ENCODE measurements around the gene USP6NL.
"Not testable (repeated sequence)": the region's sequence is repeated elsewhere in the genome, so short reads cannot be mapped to it uniquely, and the experiment has no call there.

USP6NL gene

DNA sequence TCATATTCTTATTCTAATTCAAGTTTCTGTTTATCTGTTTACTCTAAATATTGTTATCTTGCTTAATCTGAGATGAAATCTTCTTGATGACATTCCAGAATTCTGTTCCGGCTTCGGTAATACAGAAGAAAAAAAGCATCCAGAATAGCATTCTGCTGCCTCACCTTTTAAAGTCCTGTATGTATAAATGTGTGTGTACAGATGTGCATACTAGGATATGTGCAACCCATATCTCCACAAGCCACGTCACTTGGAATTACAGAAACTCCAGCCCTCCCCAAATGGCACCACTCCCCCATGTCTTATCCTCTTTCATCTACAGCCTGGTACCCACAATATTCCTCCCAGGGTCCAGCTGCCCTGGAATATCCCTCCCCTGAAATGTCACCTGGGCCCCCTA, 27.9 kb upstream of the USP6NL start:
- H3K36me3 ChIP-seq (ENCODE audit: control insufficient read depth, insufficient read depth, low read length): no peaks in the 10 kb centered on the region
- no peak overlapping the region for H3K27ac ChIP-seq (ENCODE audit: low read depth, low read length, severe bottlenecking)
- no peak overlapping the region for H3K4me3 ChIP-seq (ENCODE audit: extremely low read depth, insufficient read depth, low read length, poor library complexity, severe bottlenecking)
- no peaks in the 10 kb centered on the region for H3K9me3 ChIP-seq (ENCODE audit: control insufficient read depth, low read length)
- no peaks in the 10 kb centered on the region for H3K4me1 ChIP-seq (ENCODE audit: control insufficient read depth, insufficient read depth, low read length, poor library complexity, severe bottlenecking)
- WGBS, 2 experiments (ENCODE audit: insufficient coverage in 2 of 2): 100% methylated on average over 1 of the region's 3 CpGs; no CpG with 5 or more reads in 1 of the 2 experiments

DNA sequence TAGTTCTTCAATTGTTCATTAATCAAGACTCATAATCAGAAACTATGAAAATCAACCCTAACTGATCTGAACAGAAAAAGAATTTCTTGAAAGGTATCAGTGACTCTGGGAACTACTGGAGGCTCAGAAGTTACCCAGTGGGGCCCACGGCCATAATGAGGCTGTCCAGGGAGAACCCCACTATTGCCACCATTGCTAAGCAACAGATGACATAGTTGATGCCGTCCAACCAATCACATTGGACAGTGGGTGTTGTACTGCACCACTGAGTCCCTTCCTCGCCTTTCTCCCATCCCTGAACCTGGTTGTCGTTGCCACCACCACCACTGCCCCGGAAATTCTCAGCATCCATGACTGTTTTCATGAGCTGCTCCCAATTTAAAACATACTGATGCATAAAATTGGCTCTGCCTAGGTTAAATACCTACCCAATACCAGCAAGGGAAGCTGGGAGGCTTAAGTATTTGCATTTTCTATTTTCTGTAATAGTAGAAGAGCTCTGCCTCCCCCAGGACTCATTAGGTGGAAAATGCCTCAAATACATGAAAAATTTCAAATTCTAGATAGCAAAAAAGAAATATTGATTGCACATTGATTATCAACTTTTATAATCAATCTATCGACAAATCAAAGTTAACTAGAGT, 26.7 kb upstream of the USP6NL start:
- no peak overlapping the region for H3K27ac ChIP-seq (ENCODE audit: low read depth, low read length, severe bottlenecking)
- WGBS, 2 experiments (ENCODE audit: insufficient coverage in 2 of 2): 80 to 85% methylated on average over 5 of the region's 6 CpGs
- H3K9me3 ChIP-seq (ENCODE audit: control insufficient read depth, low read length): no peaks in the 10 kb centered on the region
- H3K4me1 ChIP-seq (ENCODE audit: control insufficient read depth, insufficient read depth, low read length, poor library complexity, severe bottlenecking): no peaks in the 10 kb centered on the region
- no peak overlapping the region for H3K4me3 ChIP-seq (ENCODE audit: extremely low read depth, insufficient read depth, low read length, poor library complexity, severe bottlenecking)
- H3K36me3 ChIP-seq (ENCODE audit: control insufficient read depth, insufficient read depth, low read length): no peaks in the 10 kb centered on the region

DNA sequence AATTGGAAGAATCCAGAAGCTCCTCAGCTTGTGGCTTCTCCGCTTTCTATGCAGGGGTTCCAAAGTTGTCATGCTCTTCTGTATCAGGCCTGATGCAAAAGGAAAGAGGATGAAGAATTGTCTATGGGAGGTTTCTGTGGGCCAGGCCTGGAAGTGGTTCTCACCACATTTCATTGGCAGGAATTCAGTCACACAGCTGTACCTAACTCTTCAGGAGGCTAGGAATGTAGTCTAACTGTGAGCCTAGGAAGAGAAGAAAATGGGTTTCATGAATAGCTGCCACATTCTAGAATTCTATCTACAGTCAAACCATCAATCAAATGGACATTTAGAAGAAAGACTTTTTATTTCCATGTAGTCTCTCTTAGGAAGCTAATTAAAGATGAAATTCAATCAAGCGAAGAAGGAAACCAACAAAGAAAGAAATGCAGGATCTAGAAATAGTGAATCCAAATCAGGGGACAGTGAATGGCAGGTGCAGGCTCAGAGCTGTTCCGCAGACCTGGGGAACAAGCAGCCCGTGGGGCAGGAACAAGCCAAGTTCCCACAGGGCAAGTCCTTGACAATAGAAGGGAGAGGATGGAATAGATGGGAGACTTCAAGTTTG, 25.4 kb upstream of the USP6NL start:
- 80 to 82% methylated on average over 4 of the region's 4 CpGs for WGBS, 2 experiments (ENCODE audit: insufficient coverage in 2 of 2)
- no peaks in the 10 kb centered on the region for H3K36me3 ChIP-seq (ENCODE audit: control insufficient read depth, insufficient read depth, low read length)
- no peak overlapping the region for H3K27ac ChIP-seq (ENCODE audit: low read depth, low read length, severe bottlenecking)
- H3K9me3 ChIP-seq (ENCODE audit: control insufficient read depth, low read length): no peaks in the 10 kb centered on the region
- H3K4me1 ChIP-seq (ENCODE audit: control insufficient read depth, insufficient read depth, low read length, poor library complexity, severe bottlenecking): no peaks in the 10 kb centered on the region
- no peak overlapping the region for H3K4me3 ChIP-seq (ENCODE audit: extremely low read depth, insufficient read depth, low read length, poor library complexity, severe bottlenecking)

DNA sequence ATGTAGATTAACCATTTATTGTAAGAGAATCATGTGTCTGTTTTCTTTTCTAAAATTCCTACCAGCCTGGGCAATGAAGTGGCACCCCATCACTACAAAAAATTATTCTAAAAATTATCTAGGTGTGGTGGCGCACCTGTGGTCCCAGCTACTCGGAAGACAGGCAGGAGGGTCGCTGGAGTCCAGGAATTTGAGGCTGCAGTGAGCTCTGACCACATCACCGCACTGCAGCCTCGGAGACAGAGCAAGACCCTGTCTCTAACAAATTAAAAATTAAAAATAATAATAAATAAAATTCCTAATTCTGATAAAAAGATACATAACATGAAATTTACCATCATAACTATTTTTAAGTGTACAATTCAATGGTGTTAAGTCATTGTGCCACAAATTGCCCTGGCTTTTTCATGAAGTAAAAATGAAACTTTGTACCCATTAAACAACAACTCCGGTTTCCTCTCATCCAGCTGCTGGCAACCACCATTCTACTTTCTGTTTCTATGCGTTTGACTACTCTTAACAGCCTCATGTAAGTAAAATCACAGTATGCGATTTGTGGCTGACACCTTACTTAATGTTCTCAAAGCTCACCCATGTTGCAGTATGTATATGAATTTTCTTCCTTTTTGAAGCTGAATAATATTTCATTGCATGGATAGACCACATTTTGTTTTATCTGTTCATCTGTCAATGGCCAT, 20.6 kb upstream of the USP6NL start:
- 88 to 93% methylated on average over 3 to 4 of the region's 8 CpGs for WGBS, 2 experiments (ENCODE audit: insufficient coverage in 2 of 2)
- Histone ChIP-seq H3K27ac (ENCODE audit: low read depth, low read length, severe bottlenecking) (no peak overlapping the region), H3K9me3 (ENCODE audit: control insufficient read depth, low read length) (no peaks in the 10 kb centered on the region), H3K36me3 (ENCODE audit: control insufficient read depth, insufficient read depth, low read length) (no peaks in the 10 kb centered on the region), H3K4me3 (ENCODE audit: extremely low read depth, insufficient read depth, low read length, poor library complexity, severe bottlenecking) (no peak overlapping the region), H3K4me1 (ENCODE audit: control insufficient read depth, insufficient read depth, low read length, poor library complexity, severe bottlenecking) (no peaks in the 10 kb centered on the region)

DNA sequence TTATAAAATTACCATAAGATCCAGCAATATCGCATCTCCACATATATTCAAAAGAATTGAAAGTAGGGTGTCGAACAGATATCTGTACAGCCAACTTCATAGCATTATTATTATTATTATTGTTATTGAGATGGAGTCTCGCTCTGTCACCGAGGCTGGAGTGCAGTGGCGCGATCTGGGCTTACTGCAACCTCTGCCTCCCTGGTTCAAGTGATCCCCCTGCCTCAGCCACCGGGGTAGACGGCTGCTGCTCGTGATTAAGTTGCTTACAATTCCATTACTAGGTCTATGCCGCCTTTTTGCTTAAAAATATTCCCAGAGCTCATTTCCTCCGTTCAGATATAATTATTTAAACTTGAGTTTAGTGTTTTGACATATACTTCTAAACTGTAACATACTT, 19.8 kb upstream of the USP6NL start:
- Histone ChIP-seq H3K4me3 (ENCODE audit: extremely low read depth, insufficient read depth, low read length, poor library complexity, severe bottlenecking) (no peak overlapping the region), H3K4me1 (ENCODE audit: control insufficient read depth, insufficient read depth, low read length, poor library complexity, severe bottlenecking) (no peaks in the 10 kb centered on the region), H3K36me3 (ENCODE audit: control insufficient read depth, insufficient read depth, low read length) (no peaks in the 10 kb centered on the region), H3K27ac (ENCODE audit: low read depth, low read length, severe bottlenecking) (no peak overlapping the region), H3K9me3 (ENCODE audit: control insufficient read depth, low read length) (no peaks in the 10 kb centered on the region)
- WGBS, 2 experiments (ENCODE audit: insufficient coverage in 2 of 2): 92 to 96% methylated on average over 4 to 5 of the region's 11 CpGs

DNA sequence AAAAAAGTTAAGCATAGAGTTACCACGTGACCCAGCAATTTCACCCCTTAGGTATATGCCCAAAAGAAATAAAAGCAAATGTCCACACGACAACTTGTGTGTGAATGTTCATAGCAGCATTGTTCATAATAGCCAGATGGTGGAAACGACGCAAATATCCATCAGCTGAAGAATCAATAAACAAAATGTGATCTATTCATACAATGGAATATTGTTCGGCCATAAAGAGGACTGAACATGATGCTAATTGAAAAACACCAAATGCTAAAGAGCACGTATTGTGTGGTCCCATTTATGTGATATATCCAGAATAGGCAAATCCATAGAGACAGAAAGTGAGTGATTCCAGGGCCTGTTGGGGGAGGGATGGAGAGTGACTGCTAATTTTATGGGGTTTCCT, 18.3 kb upstream of the USP6NL start:
- 95 to 97% methylated on average over 3 to 5 of the region's 6 CpGs for WGBS, 2 experiments (ENCODE audit: insufficient coverage in 2 of 2)
- Histone ChIP-seq H3K36me3 (ENCODE audit: control insufficient read depth, insufficient read depth, low read length) (no peaks in the 10 kb centered on the region), H3K27ac (ENCODE audit: low read depth, low read length, severe bottlenecking) (no peak overlapping the region), H3K9me3 (ENCODE audit: control insufficient read depth, low read length) (no peaks in the 10 kb centered on the region), H3K4me1 (ENCODE audit: control insufficient read depth, insufficient read depth, low read length, poor library complexity, severe bottlenecking) (no peaks in the 10 kb centered on the region), H3K4me3 (ENCODE audit: extremely low read depth, insufficient read depth, low read length, poor library complexity, severe bottlenecking) (no peak overlapping the region)

DNA sequence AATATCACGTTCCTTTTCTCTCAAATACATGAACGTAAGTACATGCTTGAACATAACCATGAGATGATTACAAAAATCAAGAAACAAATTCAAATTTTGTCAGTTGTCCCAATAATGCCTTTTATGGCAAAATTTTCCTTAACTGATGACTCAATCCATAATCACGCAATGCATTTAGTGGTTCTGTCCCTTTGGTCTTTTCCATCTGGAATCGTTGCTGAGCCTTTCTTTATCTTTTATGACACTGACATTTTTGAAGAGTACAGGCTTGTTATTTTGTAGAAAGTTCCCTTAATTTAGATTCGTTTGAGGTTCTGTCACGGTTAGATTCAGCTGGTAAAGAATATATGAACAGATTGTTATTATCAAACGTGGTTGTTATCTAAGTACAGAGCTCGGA, 16.5 kb upstream of the USP6NL start:
- not testable (repeated sequence) for H3K4me1 ChIP-seq (ENCODE audit: control insufficient read depth, insufficient read depth, low read length, poor library complexity, severe bottlenecking)
- WGBS, 2 experiments (ENCODE audit: insufficient coverage in 2 of 2): 84 to 90% methylated on average over 4 of the region's 8 CpGs

DNA sequence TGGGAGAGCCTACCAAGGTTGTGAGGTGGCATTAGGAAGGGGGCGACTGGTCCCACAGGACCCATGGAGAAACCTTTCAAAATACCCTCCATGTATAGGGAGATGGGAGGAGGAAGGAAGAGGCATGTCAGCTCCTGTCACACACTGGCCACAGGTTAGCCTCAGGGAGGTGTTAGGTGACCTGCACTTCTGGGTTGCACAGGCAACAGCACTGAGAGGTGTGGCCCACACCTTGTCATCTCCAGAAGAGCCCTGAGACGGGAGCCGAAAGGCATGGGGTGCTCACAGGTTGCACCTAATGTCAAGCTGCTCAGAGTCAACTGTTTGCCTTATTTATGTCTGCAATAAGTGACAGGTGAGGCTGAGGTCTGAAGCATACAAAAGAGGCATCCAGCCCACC, 14.6 kb upstream of the USP6NL start:
- H3K4me1 ChIP-seq (ENCODE audit: control insufficient read depth, insufficient read depth, low read length, poor library complexity, severe bottlenecking): no peaks in the 10 kb centered on the region
- H3K27ac ChIP-seq (ENCODE audit: low read depth, low read length, severe bottlenecking): no peak overlapping the region
- no peak overlapping the region for H3K4me3 ChIP-seq (ENCODE audit: extremely low read depth, insufficient read depth, low read length, poor library complexity, severe bottlenecking)
- 87 to 91% methylated on average over 2 of the region's 3 CpGs for WGBS, 2 experiments (ENCODE audit: insufficient coverage in 2 of 2)
- no peaks in the 10 kb centered on the region for H3K9me3 ChIP-seq (ENCODE audit: control insufficient read depth, low read length)
- H3K36me3 ChIP-seq (ENCODE audit: control insufficient read depth, insufficient read depth, low read length): no peaks in the 10 kb centered on the region

More for the DNA sequence above, 16.5 kb upstream of the USP6NL start:
- H3K4me3 ChIP-seq (ENCODE audit: extremely low read depth, insufficient read depth, low read length, poor library complexity, severe bottlenecking); H3K9me3 ChIP-seq (ENCODE audit: control insufficient read depth, low read length); H3K27ac ChIP-seq (ENCODE audit: low read depth, low read length, severe bottlenecking); H3K36me3 ChIP-seq (ENCODE audit: control insufficient read depth, insufficient read depth, low read length): not testable (repeated sequence)

DNA sequence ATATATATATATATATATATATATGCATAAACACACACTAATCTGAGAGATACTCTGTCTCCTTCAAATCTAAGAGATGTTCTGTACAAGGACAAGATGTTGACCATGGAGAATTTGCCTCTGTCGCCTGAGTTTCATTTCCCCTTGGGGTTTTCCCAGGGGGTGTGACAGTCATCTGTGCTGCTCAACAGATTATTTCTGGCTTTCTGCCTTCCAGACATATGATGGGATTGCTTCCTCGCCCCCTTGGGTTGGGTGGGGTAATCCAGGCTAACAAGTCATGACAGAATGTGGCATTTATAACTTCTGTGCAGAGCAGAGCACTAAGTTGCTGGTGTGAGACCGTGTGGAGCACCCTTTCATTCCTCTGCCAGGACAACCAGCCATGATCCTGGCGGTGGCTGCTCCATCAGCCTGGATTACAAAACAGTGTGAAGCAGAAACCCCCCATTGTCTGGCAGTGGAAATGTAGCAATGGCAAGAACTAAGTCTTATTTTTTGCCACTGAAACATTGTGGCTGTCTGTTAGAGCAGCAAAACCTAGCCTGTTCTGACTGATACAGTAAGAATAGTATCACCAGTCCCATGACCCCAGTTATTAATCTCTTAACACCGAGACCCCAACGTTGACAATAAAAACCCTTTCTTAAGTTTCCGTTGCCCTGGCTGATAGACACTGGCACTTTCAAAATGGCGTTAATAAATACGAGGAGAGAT, 13.7 kb upstream of the USP6NL start:
- WGBS, 2 experiments (ENCODE audit: insufficient coverage in 2 of 2): 84 to 90% methylated on average over 9 of the region's 9 CpGs

DNA sequence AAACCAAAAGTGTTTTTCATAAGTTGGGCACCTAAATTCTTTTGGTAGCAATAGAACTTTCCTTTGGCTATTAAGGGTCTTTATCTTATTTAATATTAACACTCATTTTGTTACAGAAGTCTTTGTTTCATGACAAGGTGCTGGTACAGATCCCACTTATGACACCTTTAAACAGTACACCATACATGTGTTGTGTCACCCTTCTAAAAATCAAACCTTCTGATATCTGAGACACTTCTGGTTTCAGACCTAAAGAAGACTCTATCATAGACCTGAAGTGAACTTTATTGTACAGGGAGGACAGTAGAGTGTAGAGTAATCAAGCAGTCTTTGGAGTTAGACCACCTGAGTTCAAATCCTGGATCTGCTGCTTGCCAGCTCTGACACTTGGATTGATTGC, 5.8 kb upstream of the USP6NL start:
- H3K4me1 ChIP-seq (ENCODE audit: control insufficient read depth, insufficient read depth, low read length, poor library complexity, severe bottlenecking): peaks cover 3% of the 10 kb centered on the region

More for the DNA sequence above, 13.7 kb upstream of the USP6NL start:
- Histone ChIP-seq H3K36me3 (ENCODE audit: control insufficient read depth, insufficient read depth, low read length) (no peaks in the 10 kb centered on the region), H3K9me3 (ENCODE audit: control insufficient read depth, low read length) (no peaks in the 10 kb centered on the region), H3K27ac (ENCODE audit: low read depth, low read length, severe bottlenecking) (no peak overlapping the region), H3K4me1 (ENCODE audit: control insufficient read depth, insufficient read depth, low read length, poor library complexity, severe bottlenecking) (no peaks in the 10 kb centered on the region), H3K4me3 (ENCODE audit: extremely low read depth, insufficient read depth, low read length, poor library complexity, severe bottlenecking) (no peak overlapping the region)

More for the DNA sequence above, 5.8 kb upstream of the USP6NL start:
- Histone ChIP-seq H3K36me3 (ENCODE audit: control insufficient read depth, insufficient read depth, low read length) (no peaks in the 10 kb centered on the region), H3K27ac (ENCODE audit: low read depth, low read length, severe bottlenecking) (no peak overlapping the region), H3K9me3 (ENCODE audit: control insufficient read depth, low read length) (peaks cover 4% of the 10 kb centered on the region), H3K4me3 (ENCODE audit: extremely low read depth, insufficient read depth, low read length, poor library complexity, severe bottlenecking) (no peak overlapping the region)

Measured in mesodermal cell (in vitro differentiated cells).